Stimulated activated CD4-positive, alpha-beta T cell treated with anti-CD3 and anti-CD28 coated beads, Interleukin-2, amount 100 ng/mL, for 24 hours (primary cell): ENCODE results near the gene PFKFB4.
"Not testable (repeated sequence)": the region's sequence is repeated elsewhere in the genome, so short reads cannot be mapped to it uniquely, and the experiment has no call there.

Experiments used
- DNase-seq, 2 donors: peaks; one replicate each; pipeline ENCODE4 v3.0.0-alpha.2; 2020

PFKFB4 gene

GRCh38 chr3:48480891-48481290 lies 75.7 kb downstream of the PFKFB4 start:
- DNase-seq = not testable (repeated sequence)

DNA sequence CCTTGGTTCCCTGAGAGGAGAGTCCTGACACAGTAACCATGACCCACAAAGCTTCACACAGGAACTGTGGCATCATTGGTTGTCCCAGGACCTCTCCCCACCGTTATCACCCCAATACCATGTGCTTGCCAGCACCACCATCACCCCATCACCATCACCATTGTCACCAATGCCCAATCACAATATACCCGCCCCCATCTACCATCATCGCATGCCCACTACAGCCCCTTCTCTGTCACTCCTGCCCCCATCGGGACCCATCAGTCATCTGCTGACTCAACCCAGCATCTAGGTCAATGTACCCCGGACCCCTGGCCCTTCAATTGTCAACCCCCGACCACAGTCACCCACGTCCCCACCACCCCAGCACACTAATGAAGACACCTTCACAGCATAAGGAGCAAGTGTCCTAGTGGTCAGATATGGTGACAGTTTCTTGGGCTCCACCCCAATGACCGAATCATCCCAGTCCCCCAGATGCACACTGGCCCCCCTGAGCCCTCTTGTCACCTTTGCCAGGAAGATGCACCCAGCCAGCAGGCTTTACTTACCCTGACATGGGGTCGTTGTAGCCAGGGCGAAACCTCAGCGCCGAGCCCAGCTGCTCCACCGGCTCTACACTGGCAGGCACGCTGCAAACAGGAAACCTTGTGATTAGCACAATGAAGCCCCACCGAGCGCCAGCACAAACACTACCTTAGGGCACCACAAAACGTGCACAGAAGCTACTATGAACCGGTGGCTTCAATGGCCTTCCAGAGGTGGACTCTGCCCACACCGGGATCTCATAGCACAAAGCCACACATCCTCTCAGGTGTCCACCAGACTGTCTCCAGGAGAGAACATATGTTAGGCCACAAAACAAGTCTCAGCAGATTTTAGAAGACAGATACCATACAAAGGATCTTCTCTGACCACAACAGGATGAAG lies 77.7 kb downstream of the PFKFB4 start:
- DNase-seq = peak; percentile 44 to 52

- no peak for DNase-seq
Observed at GRCh38 chr3:48477959-48478520, 78.6 kb downstream of the PFKFB4 start.

GRCh38 chr3:48476426-48477053 lies 80.1 kb downstream of the PFKFB4 start:
- no peak for DNase-seq

DNA sequence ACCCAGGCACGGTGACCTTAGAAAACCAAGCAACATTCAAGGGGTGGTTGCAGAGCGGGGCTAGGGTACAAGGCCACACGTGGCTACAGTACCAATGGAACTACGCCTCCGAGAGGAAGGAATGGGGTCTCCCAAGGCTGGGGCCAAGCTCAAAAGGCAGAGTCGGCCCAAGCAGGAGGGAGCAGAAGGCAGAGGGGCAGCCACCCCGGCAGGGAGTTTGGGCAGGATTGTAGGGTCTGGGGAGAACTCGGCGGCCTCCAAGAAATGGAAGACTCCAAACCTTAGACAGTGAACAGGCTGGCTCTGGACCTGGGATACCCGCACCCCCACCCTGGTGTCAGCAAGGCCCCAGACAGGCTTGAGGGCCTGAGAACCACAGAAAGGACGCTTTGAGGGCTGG lies 81.4 kb downstream of the PFKFB4 start:
- DNase-seq = no peak

DNA sequence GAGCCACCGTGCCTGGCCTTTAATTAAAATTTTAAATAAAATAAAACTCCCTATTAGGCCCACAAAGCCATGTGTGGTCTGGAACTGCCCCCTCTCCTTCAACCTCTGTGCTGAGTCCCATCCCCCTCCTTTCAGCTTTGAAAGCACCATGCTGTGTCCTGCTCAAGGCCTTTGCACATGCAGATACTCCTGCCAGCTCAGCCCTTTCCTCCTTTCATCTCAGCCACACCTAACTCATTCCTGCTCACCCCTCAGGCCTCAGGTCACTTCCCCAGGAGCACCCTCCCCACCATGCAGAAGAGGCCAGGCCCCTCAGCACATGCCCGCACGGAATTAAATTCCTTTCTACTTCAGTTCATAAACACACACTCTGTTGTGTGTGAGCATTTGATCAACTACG lies 82.0 kb downstream of the PFKFB4 start:
- no peak for DNase-seq

- not testable (repeated sequence) for DNase-seq
Observed at GRCh38 chr3:48474031-48474430, 82.6 kb downstream of the PFKFB4 start.

- no peak for DNase-seq
Observed at GRCh38 chr3:48473617-48473952, 83.0 kb downstream of the PFKFB4 start.

DNA sequence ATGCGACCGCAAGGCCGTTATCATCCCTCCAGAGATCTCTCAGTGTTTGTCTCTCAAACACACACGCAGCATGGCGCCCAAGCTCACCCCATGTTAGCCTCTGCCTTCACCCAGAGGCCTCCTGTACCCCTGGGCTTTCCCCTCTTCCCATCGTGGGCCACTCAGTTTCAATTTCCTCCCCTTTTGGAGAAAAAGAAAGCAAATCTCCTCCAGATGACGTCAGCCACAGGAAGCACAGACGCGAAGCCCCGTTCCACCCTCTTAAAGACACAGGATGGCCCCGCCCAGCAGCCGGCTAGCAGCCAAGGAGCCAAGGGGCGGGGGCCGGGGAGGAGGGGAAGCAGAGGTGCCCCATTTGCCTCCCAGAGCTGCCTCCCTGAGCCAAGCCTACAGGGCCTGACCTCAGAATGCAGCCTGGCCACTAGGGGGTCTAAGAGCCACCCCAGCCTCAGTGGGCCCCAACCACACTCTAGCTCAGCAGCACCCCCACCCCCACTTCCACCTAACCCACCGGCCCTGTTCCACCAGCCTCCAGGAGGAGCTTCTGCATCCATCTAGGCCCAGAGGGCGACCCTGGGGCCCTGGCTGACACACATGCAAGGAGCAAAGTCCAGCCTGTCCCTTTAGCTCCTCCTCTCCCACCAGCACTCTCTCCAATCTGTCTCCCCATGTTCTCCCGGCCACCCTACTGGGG lies 83.5 kb downstream of the PFKFB4 start:
- DNase-seq = peak; percentile 94 to 96

DNA sequence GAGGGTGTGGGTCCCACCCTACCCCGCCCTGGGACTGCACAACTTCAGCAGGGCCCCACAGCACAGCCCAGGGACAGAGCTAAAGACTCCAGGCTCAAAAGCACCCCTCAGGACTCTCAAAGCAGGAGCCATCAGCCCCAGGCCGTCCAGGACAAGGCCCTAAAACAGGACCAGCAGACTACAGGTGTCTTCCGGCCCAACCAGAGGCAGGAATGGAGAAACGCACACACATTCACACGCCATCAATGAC lies 84.0 kb downstream of the PFKFB4 start:
- no peak for DNase-seq

GRCh38 chr3:48470286-48470685 lies 86.3 kb downstream of the PFKFB4 start:
- no peak for DNase-seq

DNA sequence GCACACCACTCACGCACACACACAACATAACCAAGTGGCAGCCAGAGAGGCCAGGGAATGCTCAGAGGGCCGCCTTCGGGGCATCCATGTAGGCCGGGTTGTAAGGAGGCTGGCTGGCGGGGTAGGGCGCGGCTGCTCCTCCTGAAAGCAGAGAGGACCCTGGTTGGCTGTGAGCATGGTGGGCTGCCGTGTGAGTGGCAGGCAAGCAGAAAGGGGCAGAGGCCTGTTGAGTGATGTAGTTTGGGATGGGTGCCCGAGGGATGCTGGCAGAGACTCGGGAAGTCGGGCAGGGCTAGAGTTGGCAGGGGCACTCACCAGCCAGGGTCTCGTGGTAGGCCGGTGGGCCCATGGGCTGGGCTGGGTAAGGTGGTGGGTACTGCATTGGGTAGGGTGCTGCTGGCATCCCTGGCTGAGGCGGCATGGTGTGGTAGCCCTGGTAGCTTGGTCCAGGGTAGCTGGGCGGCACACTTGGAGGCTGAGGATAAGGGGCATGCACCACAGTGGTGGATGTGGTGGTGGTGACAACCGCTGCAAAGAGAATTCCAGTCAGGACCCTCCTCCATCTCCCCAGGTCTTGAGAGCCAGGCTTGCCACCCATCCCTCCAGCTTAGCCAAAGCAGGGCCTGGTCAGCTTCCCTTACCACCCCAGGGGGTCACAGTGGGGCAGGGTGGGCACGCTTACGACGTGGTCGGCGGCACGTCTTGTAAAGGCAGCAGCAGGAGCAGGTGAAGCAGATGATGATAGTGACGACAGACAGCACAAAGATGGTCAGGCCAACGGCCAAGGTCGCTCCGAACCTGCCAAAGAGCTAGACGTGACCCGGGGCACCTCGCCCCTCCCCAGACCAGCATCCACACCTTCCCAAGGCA lies 87.3 kb downstream of the PFKFB4 start:
- DNase-seq = no peak

DNA sequence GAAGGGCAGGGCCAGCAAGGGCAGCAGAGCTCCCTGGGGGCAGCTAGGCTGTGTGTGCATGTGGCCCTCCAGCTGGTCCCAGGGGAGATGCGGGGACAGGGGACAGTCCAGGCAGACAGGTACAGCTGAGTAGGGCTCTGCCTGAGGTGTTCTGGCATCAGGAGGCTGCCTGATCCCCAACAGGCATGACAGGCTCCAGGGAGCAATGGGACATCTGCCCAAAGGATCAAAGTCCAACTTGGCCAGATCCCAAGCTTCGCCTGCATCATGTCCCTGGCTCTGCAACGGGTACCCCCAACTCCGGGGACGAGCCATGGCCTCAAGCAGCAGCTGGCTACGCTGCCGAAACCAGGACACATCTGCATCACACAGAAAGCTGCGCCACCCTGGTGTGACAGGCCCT lies 88.3 kb downstream of the PFKFB4 start:
- DNase-seq = no peak
